DOHH2 (cell line): ENCODE results near the gene LINGO3.

ENCODE experiments used
- EZH2phosphoT487 ChIP-seq: fragments of 200-600 bp; sonication (generic); IDR thresholded peaks from 2 replicates; pipeline ENCODE4 v1.6.1; 2017; ENCODE audit warnings: borderline replicate concordance, mild to moderate bottlenecking, antibody characterized with exemption, low read length, moderate library complexity, mixed read lengths
- TF ChIP-seq, protein P1 (sequence below): fragments of 200-600 bp; sonication (generic); IDR thresholded peaks from one replicate; pipeline ENCODE4 v1.5.1; 2014; ENCODE audit warnings: antibody characterized with exemption, mild to moderate bottlenecking, low read depth, low read length; ENCODE audit not compliant: poor library complexity, severe bottlenecking

- TF ChIP-seq, protein P1, sequence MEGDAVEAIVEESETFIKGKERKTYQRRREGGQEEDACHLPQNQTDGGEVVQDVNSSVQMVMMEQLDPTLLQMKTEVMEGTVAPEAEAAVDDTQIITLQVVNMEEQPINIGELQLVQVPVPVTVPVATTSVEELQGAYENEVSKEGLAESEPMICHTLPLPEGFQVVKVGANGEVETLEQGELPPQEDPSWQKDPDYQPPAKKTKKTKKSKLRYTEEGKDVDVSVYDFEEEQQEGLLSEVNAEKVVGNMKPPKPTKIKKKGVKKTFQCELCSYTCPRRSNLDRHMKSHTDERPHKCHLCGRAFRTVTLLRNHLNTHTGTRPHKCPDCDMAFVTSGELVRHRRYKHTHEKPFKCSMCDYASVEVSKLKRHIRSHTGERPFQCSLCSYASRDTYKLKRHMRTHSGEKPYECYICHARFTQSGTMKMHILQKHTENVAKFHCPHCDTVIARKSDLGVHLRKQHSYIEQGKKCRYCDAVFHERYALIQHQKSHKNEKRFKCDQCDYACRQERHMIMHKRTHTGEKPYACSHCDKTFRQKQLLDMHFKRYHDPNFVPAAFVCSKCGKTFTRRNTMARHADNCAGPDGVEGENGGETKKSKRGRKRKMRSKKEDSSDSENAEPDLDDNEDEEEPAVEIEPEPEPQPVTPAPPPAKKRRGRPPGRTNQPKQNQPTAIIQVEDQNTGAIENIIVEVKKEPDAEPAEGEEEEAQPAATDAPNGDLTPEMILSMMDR = no peak
- no peak for TF ChIP-seq EZH2phosphoT487
These were observed 34.0 kb upstream of the LINGO3 start for GRCh38 chr19:2341982-2342381.
